Panc1 (cell line): ENCODE results near the gene RGS3. TPM values are rescaled to one million over a fixed set of nuclear protein-coding genes. Genes with fewer than 3 reads are reported as not detected.

Source experiments
- ATAC-seq: fragments of 200-7000 bp; cut with Tn5 transposase; 2 replicates; pipeline ENCODE4 v1.9.1; 2020; ENCODE audit warnings: mild to moderate bottlenecking, moderate library complexity
- BruUV-seq: library from RNA; stranded (reverse); fragments of 400-500 nt; replicated peaks from 2 replicates; lab custom pipeline; 2021; lab: Mats Ljungman, UMichigan
- CTCF ChIA-PET: fragments of 300-600 bp; sonication (Branson Sonifier 250); formaldehyde crosslinking; loops from one replicate; lab custom pipeline; 2022; ENCODE audit warnings: antibody characterized with exemption; lab: Charles Lee
- POLR2A ChIA-PET: fragments of 300-600 bp; sonication (Branson Sonifier 250); formaldehyde crosslinking; loops from one replicate; lab custom pipeline; 2022; ENCODE audit warnings: antibody characterized with exemption; lab: Charles Lee
- DNase-seq: peaks from one replicate; pipeline ENCODE4 v3.0.0-alpha.2; 2010; ENCODE audit warnings: low read depth, low spot score
- H3K27ac ChIP-seq: 2 replicates; pipeline ENCODE4 v1.5.1; 2011; ENCODE audit warnings: mild to moderate bottlenecking, low read length, inconsistent platforms
- H3K27me3 ChIP-seq: fragments of 200-500 bp; sonication (Bioruptor generic); 2 replicates; pipeline ENCODE4 v1.6.0; 2014; ENCODE audit warnings: low read length, inconsistent platforms; ENCODE audit not compliant: control insufficient read depth, insufficient read depth
- H3K36me3 ChIP-seq: fragments of 200-500 bp; sonication (Bioruptor generic); 2 replicates; pipeline ENCODE4 v1.5.1; 2014; ENCODE audit warnings: inconsistent platforms, mild to moderate bottlenecking, low read length, moderate library complexity; ENCODE audit not compliant: control insufficient read depth, insufficient read depth
- H3K4me1 ChIP-seq: 2 replicates; pipeline ENCODE4 v1.5.1; 2011; ENCODE audit warnings: inconsistent platforms, mild to moderate bottlenecking, low read length, moderate library complexity; ENCODE audit not compliant: control insufficient read depth, insufficient read depth
- H3K4me3 ChIP-seq, 2 experiments: 2 replicates each; pipeline ENCODE4 v1.5.1; 2011 to 2012; ENCODE audit warnings: low read depth in 2 of 2, low read length in 2 of 2, mild to moderate bottlenecking in 2 of 2, inconsistent platforms in 1 of 2, moderate library complexity in 1 of 2
- H3K9me3 ChIP-seq: fragments of 200-500 bp; sonication (Bioruptor generic); 2 replicates; pipeline ENCODE4 v1.5.1; 2014; ENCODE audit warnings: low read depth, mild to moderate bottlenecking, inconsistent platforms, low read length, moderate library complexity; ENCODE audit not compliant: control insufficient read depth, insufficient read depth
- CTCF ChIP-seq: fragments of 450-650 bp; IDR thresholded peaks from 2 replicates; pipeline ENCODE4 v1.5.1; 2017; ENCODE audit warnings: mild to moderate bottlenecking
- POLR2AphosphoS5 ChIP-seq: IDR thresholded peaks from 2 replicates; pipeline ENCODE4 v1.6.1; 2012; ENCODE audit warnings: mild to moderate bottlenecking, low read depth, low read length, moderate library complexity
- REST ChIP-seq, 2 experiments: IDR thresholded peaks; 2 replicates each; pipeline ENCODE4 v1.6.1; 2011 to 2012; ENCODE audit warnings: low read depth in 2 of 2, control low read depth in 1 of 2, low read length in 1 of 2, mild to moderate bottlenecking in 1 of 2, moderate library complexity in 1 of 2; ENCODE audit not compliant: insufficient read depth in 1 of 2
- SIN3A ChIP-seq: IDR thresholded peaks from 2 replicates; pipeline ENCODE4 v1.6.1; 2012; ENCODE audit warnings: low read depth, mild to moderate bottlenecking, low read length, moderate library complexity, borderline replicate concordance; ENCODE audit not compliant: insufficient read depth
- TCF7L2 ChIP-seq: IDR thresholded peaks from 2 replicates; pipeline ENCODE4 v1.6.1; 2011; ENCODE audit warnings: mild to moderate bottlenecking, low read depth, low read length, inconsistent platforms
- in situ Hi-C: cut with HindIII; loops from 2 replicates; pipeline ENCODE4 v1.10.0; 2016; ENCODE audit warnings: low sequenced_read_pairs, low pct_unique_long_range_greater_than_20kb
- intact Hi-C: fragments of 100-400 bp; cut with micrococcal nuclease; formaldehyde crosslinking; loops from one replicate; pipeline ENCODE4 v1.10.0; 2022; ENCODE audit not compliant: unreplicated experiment
- total RNA-seq: library from RNA; stranded (reverse); gene quantifications from one replicate; pipeline ENCODE4 v1.2.1, GENCODE V29; 2021; ENCODE audit not compliant: unreplicated experiment

The RGS3 gene
- total RNA-seq, 1 experiment from 2014 or later: 15.1 TPM

- Histone ChIP-seq H3K9me3 (no peaks in the 10 kb centered on the region), H3K27ac (no peak overlapping the region), H3K36me3 (no peaks in the 10 kb centered on the region), H3K4me3 (no peak overlapping the region), H3K27me3 (no peaks in the 10 kb centered on the region), H3K4me1 (peaks cover 16% of the 10 kb centered on the region)
- ATAC-seq (peak; percentile 60; the same call in 1 of the 2 replicates), DNase-seq (no peak)
- intact Hi-C loops: no loop called here
- ChIA-PET POLR2A (interaction anchor here (0.7 kb wide), 1 partner anchor 21 kb away, joined by 3 read pairs; no protein-coding TSS in a partner anchor), CTCF (no interaction called here)
- in situ Hi-C loops: no loop called here
- no peak for TF ChIP-seq REST (IDR thresholded peaks at IDR 0.05; ENCODE audit: insufficient read depth in 1 of 2, low read depth in 2 of 2, low read length in 1 of 2)
- no TSS peak for BruUV-seq
These were observed 159.3 kb downstream of the RGS3 start for GRCh38 chr9:113622600-113623400.

- H3K9me3 ChIP-seq: no peaks in the 10 kb centered on the region
- ChIA-PET POLR2A (no interaction called here), CTCF (no interaction called here)
- peaks cover 16% of the 10 kb centered on the region for H3K4me1 ChIP-seq
- in situ Hi-C loops: no loop called here
- TF ChIP-seq POLR2AphosphoS5 (no peak), TCF7L2 (no peak), CTCF (no peak), SIN3A (no peak), REST (IDR thresholded peaks at IDR 0.05; ENCODE audit: insufficient read depth in 1 of 2, low read depth in 2 of 2, low read length in 1 of 2) (no peak)
- no TSS peak for BruUV-seq
- DNase-seq (no peak), ATAC-seq (no peak)
- H3K4me3 ChIP-seq: no peak overlapping the region
- H3K27me3 ChIP-seq: no peaks in the 10 kb centered on the region
- intact Hi-C loops: no loop called here
- H3K27ac ChIP-seq: no peak overlapping the region
- H3K36me3 ChIP-seq: no peaks in the 10 kb centered on the region
These were observed 160.4 kb downstream of the RGS3 start for GRCh38 chr9:113623851-113624485.
